Chondrocyte (in vitro differentiated cells): Measurements from ENCODE around the gene CLHC1. TPM values are rescaled to one million over a fixed set of nuclear protein-coding genes. Genes with fewer than 3 reads are reported as not detected.
"Not testable (repeated sequence)": the region's sequence is repeated elsewhere in the genome, so short reads cannot be mapped to it uniquely, and the experiment has no call there.

Experiments
- DNase-seq: peaks from one replicate; pipeline ENCODE4 v3.0.0; 2021; ENCODE audit warnings: mixed read lengths, low spot score
- H3K27ac Mint-ChIP-seq: one replicate; pipeline ENCODE4 v1.8.0; 2021; ENCODE audit warnings: mild to moderate bottlenecking, moderate library complexity, mixed read lengths; ENCODE audit not compliant: unreplicated experiment
- H3K27me3 Mint-ChIP-seq: 2 replicates; pipeline ENCODE4 v1.8.0; 2021; ENCODE audit warnings: low read depth, mixed read lengths
- H3K36me3 Mint-ChIP-seq: 2 replicates; pipeline ENCODE4 v1.8.0; 2021; ENCODE audit warnings: low read depth, mixed read lengths
- H3K4me1 Mint-ChIP-seq: 2 replicates; pipeline ENCODE4 v1.8.0; 2021; ENCODE audit warnings: low read depth, mild to moderate bottlenecking, mixed read lengths
- H3K4me3 Mint-ChIP-seq: one replicate; pipeline ENCODE4 v1.8.0; 2021; ENCODE audit warnings: mild to moderate bottlenecking, moderate library complexity, mixed read lengths; ENCODE audit not compliant: unreplicated experiment
- H3K9me3 Mint-ChIP-seq: 2 replicates; pipeline ENCODE4 v1.8.0; 2021; ENCODE audit warnings: low read depth, mixed read lengths
- long read RNA-seq: library from polyadenylated mRNA; stranded (forward); transcript quantifications from one replicate; pipeline ENCODE4 v2.0.0, GENCODE V29; 2021
- total RNA-seq: library from RNA; stranded (reverse); gene quantifications from 3 replicates; pipeline ENCODE4 v1.2.1, GENCODE V29; 2021
- TF ChIP-seq, protein P1 (sequence below): fragments of 200-600 bp; sonication (generic); IDR thresholded peaks from 2 replicates; pipeline ENCODE4 v1.5.0; 2021; ENCODE audit warnings: antibody characterized with exemption, mild to moderate bottlenecking, moderate library complexity

The CLHC1 gene
- total RNA-seq = 15.6 to 19.7 TPM (median 16.5 TPM) in 3 replicates
- long read RNA-seq, partial matches to known transcripts = 0 of 2 reads
- long read RNA-seq, other reads (novel, unspliced or antisense) = 2 of 2 reads

- Mint-ChIP-seq H3K4me1 (peaks cover 61% of the 10 kb centered on the region), H3K27me3 (no peaks in the 10 kb centered on the region), H3K4me3 (peak within 1 kb of the TSS; percentile 93), H3K9me3 (no peaks in the 10 kb centered on the region), H3K27ac (peak within 1 kb of the TSS; percentile 97), H3K36me3 (peaks cover 14% of the 10 kb centered on the region)
- TF ChIP-seq, protein P1, sequence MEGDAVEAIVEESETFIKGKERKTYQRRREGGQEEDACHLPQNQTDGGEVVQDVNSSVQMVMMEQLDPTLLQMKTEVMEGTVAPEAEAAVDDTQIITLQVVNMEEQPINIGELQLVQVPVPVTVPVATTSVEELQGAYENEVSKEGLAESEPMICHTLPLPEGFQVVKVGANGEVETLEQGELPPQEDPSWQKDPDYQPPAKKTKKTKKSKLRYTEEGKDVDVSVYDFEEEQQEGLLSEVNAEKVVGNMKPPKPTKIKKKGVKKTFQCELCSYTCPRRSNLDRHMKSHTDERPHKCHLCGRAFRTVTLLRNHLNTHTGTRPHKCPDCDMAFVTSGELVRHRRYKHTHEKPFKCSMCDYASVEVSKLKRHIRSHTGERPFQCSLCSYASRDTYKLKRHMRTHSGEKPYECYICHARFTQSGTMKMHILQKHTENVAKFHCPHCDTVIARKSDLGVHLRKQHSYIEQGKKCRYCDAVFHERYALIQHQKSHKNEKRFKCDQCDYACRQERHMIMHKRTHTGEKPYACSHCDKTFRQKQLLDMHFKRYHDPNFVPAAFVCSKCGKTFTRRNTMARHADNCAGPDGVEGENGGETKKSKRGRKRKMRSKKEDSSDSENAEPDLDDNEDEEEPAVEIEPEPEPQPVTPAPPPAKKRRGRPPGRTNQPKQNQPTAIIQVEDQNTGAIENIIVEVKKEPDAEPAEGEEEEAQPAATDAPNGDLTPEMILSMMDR = no peak
- DNase-seq = peak; percentile 96
Observed at GRCh38 chr2:55232084-55232862, at the start of gene CLHC1, which contains the start of gene RPS27A. TSS of gene CLHC1 (minus strand) at chr2:55232293. CDS start at chr2:55222411, 9,882 bp downstream. TSS of gene RPS27A (plus strand) at chr2:55232688. CDS start at chr2:55232825, 137 bp downstream.

- Mint-ChIP-seq H3K4me3 (peak overlapping the region; percentile 10), H3K4me1 (peaks cover 20% of the 10 kb centered on the region)
- H3K27me3 Mint-ChIP-seq, DNase-seq, H3K9me3 Mint-ChIP-seq, H3K27ac Mint-ChIP-seq, H3K36me3 Mint-ChIP-seq: not testable (repeated sequence)
Observed at GRCh38 chr2:55280851-55281546, 48.9 kb upstream of the CLHC1 start.

- H3K4me1 Mint-ChIP-seq = peaks cover 20% of the 10 kb centered on the region
- not testable (repeated sequence) for H3K27ac Mint-ChIP-seq, H3K27me3 Mint-ChIP-seq, H3K9me3 Mint-ChIP-seq, H3K4me3 Mint-ChIP-seq, DNase-seq, H3K36me3 Mint-ChIP-seq
Observed at GRCh38 chr2:55279859-55280424, 47.8 kb upstream of the CLHC1 start.

DNA sequence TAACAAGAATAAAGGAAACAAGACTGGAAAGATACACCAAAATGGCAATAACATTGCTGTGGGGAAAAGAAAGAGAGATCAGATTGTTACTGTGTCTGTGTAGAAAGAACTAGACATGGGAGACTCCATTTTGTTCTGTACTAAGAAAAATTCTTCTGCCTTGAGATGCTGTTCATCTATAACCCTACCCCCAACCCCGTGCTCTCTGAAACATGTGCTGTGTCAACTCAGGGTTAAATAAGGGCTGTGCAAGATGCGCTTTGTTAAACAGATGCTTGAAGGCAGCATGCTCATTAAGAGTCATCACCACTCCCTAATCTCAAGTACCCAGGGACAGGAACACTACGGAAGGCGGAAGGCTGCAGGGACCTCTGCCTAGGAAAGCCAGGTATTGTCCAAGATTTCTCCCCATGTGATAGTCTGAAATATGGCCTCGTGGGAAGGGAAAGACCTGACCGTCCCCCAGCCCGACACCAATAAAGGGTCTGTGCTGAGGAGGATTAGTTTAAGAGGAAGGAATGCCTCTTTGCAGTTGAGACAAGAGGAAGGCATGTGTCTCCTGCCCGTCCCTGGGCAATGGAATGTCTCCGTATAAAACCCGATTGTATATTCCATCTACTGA, 47.2 kb upstream of the CLHC1 start:
- H3K4me3 Mint-ChIP-seq, H3K27ac Mint-ChIP-seq, H3K36me3 Mint-ChIP-seq, DNase-seq, H3K27me3 Mint-ChIP-seq, H3K9me3 Mint-ChIP-seq: not testable (repeated sequence)
- H3K4me1 Mint-ChIP-seq = peaks cover 20% of the 10 kb centered on the region

DNA sequence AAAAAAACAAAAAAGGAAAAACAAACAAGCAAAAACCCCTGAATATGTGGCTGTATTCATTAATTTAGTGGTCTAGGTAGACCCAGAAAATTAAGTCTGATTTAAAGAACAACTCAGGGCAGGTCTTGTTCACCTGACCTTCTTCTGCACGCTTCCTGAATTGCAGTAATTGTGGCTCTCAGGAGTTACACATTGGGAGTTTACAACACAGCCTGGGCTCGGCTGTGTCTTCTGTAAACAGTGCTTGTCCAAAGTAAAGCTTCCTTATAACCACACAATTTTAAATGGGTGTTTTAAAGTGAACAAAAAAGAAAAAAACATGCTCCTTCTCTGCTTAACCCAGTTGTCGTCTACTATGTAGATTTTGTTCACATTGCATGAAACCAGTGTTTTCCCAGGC, 45.2 kb upstream of the CLHC1 start:
- H3K27me3 Mint-ChIP-seq = peaks cover 5% of the 10 kb centered on the region
- TF ChIP-seq, protein P1 = no peak
- peaks cover 4% of the 10 kb centered on the region for H3K4me1 Mint-ChIP-seq
- no peaks in the 10 kb centered on the region for H3K36me3 Mint-ChIP-seq
- no peak overlapping the region for H3K27ac Mint-ChIP-seq
- H3K9me3 Mint-ChIP-seq = no peaks in the 10 kb centered on the region
- H3K4me3 Mint-ChIP-seq = no peak overlapping the region
- no peak for DNase-seq

- H3K36me3 Mint-ChIP-seq, H3K27ac Mint-ChIP-seq, DNase-seq, H3K27me3 Mint-ChIP-seq, H3K4me1 Mint-ChIP-seq, H3K4me3 Mint-ChIP-seq, H3K9me3 Mint-ChIP-seq: not testable (repeated sequence)
Observed at GRCh38 chr2:55274346-55274745, 42.3 kb upstream of the CLHC1 start.

DNA sequence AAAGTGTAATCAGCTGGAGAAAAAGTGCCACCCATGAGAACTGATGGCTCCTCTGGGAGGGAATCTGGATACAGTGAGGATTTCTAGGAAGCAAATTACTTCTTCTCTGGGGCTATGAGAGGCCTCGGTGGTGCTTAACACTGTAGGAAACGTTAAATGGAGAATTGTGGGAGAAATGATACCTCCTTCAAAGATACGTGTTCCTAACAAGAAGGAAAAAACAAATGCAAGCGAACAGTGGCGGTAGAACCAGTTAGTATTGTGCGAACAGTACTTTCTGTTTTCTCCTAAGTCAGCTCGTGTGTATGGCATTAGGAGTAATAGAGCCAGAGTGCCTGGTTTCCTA, 37.5 kb upstream of the CLHC1 start:
- H3K36me3 Mint-ChIP-seq = no peaks in the 10 kb centered on the region
- peak overlapping the region; percentile 90 for H3K4me3 Mint-ChIP-seq
- H3K4me1 Mint-ChIP-seq = peaks cover 23% of the 10 kb centered on the region
- H3K27me3 Mint-ChIP-seq = no peaks in the 10 kb centered on the region
- no peak for DNase-seq
- H3K27ac Mint-ChIP-seq = peak overlapping the region; percentile 94
- no peaks in the 10 kb centered on the region for H3K9me3 Mint-ChIP-seq
- TF ChIP-seq, protein P1 = no peak
